HG03558 (cell line): ENCODE results near the gene KCNC4.

Experiments used
- ATAC-seq: cut with Tn5 transposase; IDR thresholded peaks from one replicate; pipeline ENCODE4 v1.9.1; 2021; ENCODE audit warnings: moderate number of reproducible peaks; ENCODE audit not compliant: unreplicated experiment; ENCODE audit errors: extremely low read depth

The KCNC4 gene

DNA sequence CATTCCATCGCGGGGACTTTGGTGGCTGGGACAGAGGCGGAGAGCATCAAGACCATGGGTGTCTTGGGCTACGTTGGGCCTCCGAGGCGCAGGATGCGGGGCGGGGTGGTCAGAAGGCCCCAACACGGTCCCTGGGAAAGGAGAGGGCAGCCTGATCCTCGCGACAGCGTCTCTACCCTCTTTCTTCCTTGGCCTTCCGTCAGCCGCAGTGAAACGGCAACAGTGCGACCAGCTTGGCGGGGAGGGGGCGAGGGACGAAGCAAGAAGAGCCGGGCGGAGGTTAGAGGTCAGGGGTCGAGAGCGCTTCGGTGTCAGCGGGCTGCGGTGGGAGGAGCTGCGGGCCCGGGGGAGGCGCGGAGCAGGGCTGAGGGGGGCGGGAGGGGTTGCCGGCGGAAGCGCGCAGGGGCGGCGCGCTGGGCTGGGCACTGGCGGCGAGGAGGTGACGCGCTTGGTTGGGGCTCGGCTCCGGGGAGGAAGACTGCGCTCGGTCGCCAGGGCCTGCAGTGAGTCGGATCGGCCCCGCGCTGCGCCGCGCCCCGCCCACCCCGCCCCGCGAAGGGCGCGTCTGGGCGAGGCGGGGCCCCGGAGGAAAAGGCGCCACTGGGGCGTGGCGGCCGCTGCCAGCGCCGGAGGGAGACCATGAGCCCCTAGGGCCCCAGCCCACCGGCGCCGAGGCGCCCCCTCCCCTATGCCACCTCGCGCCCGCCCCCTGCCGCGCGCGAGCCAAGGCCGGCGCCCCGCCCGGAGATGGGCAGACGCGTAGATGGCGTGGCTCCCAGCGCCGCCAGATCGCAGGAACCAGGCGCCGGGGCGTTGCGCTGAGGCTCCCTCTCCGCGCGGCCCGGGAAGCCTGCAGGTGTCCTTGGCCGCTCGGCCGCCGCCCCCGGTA is at the start of gene KCNC4:
Gene KCNC4 (plus strand): TSS at position 600 of the 889 bp plus-strand sequence. CDS start 1,186 bp downstream, outside the sequence.
- ATAC-seq = peak; percentile 43

DNA sequence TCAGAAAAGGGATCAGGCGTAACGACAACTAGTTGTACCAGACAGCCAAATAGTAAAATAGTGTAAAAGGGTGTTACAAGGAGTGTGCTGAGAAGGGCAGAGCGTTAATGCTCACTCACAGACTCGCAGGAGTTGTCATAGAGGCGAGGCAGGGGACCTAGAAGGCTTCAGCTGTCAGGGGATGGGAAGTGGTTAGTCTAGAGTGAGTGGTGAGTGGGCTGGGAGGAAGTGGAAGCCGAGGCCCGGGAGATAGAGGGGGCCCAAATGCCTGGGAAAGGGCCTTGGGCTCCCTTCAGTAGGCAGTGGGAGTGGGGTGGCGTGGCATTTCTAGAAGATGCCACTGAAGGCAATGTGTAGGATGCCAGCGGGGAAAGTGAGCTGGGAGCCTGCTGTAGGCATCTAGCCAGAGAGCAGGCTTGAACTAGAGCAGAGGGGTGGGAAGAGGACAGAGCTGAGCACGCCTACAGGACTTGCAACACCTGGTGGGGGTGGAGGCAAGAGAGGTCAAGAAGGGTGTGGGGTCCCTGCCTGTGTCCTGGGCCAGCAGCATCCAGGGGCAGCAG is 49.5 kb upstream of the KCNC4 start:
- no peak for ATAC-seq

DNA sequence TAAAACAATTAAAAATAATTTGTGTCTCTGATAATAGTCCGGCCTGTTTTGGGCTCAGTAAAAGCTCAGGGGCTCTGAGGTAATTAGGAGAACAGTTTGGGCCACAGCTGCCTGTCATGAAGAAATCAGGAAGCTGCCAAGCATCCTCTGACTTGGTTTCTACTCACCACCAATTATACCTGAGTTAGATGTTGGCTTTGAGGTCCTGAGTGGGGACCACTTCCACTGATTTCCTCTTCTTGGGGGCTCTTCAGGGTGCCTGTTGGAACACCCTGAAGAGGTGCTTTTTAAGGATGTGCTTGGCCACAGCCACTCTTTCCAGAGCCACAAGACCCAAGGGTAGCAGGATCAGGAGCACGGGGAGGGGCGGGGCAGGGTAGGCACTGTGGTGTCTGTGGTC is 48.9 kb upstream of the KCNC4 start:
- no peak for ATAC-seq

DNA sequence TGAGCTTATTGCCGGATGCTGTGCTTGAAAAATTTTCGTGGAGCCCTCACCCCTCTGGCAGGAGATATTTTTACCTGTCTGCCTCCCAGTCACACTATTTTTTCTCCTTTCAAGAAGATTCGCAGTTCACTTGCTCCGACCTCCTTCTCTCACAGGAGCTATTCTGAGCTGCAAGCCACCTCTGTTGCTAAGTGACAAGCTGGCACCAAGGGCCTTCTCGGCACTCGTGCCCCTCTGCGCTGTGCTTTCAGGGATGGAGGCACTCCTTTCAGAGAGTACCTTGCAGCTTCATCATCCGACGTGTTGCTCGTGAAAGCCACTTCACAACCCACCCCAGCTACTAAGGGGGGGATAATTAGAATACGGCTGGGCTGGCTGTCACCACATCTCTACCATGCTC is 48.3 kb upstream of the KCNC4 start:
- ATAC-seq = no peak

DNA sequence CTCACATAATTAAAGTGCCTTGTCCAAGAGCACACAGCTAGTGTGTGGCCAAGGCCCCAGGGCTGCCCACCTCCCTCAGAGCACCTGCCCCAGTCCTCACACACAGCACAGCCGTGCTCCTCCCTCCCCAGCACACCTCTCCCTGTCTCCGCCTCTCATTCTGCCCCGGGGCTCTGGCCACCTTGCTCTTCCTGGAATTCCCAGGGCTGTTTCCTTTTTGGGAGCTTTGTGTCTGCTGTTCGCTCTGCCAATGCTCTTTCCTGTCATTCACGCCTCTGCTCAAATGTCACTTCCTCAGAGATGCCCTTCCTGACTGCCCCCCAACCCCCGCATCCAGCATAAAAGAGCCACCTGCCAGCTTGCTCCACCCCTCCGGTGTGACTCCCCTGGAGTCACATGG is 46.5 kb upstream of the KCNC4 start:
- ATAC-seq = no peak

DNA sequence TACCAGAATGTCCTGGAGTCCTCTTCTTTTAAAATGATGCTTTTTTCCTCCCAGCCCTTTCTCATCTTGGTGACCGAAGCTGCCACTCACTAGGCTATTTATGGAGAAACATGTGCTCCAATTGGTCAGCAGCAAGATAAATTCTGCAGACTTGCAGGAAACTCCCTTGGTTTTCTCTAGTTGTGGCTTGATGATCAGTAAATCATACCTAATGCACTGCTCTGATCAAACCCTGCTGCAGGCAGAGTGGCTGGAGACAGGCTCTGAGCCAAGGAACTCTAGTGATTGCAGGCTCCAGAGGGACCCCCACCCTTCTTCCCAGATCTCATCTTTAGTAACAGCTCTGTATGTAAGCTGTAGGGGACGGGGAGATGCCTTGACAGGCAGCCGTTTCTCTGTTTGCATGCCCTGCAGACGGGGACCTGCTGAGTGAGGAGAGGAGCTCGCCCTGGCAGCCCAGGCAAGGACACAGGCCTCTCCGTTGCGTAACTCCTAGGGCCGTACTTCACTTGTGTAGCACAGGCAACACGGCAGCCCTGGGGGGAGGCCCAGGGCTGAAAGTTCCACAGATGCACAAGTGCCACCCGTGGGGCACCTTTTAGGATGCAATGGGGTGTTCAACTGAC is 45.3 kb upstream of the KCNC4 start:
- ATAC-seq = no peak

DNA sequence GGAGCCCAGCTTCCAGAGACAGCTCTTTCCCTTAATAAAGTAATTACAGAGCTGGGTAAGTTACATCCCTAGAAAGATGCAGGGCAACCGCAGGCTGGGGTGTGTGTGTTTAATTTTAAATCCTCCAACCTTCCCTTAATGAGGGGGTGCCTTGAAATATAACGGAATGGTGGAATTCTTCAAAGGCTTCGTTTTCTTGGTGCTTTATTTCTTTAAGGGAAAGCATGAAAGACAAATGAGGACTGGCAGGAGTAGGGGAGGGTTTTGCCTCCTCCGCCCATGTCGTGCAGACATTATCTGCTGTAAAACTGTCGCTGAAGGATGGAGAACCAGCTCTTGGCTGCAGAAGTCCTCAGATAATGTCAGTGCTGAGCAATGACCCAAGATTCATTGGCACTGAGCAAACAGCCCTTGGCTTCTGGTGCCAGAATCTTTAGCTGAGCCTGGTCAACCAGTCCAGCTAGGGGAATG is 44.3 kb upstream of the KCNC4 start:
- ATAC-seq = no peak

DNA sequence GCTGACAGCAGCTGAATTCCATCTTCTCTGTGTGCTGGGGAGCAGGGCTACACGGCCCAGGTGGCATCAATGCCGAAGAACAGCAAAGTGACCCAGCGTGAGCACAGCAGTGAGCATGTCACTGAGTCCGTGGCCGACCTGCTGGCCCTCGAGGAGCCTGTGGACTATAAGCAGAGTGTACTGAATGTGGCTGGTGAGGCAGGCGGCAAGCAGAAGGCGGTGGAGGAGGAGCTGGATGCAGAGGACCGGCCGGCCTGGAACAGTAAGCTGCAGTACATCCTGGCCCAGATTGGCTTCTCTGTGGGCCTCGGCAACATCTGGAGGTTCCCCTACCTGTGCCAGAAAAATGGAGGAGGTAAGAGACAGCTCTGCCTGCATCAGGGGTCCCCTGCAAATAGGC is 43.3 kb upstream of the KCNC4 start:
- no peak for ATAC-seq

DNA sequence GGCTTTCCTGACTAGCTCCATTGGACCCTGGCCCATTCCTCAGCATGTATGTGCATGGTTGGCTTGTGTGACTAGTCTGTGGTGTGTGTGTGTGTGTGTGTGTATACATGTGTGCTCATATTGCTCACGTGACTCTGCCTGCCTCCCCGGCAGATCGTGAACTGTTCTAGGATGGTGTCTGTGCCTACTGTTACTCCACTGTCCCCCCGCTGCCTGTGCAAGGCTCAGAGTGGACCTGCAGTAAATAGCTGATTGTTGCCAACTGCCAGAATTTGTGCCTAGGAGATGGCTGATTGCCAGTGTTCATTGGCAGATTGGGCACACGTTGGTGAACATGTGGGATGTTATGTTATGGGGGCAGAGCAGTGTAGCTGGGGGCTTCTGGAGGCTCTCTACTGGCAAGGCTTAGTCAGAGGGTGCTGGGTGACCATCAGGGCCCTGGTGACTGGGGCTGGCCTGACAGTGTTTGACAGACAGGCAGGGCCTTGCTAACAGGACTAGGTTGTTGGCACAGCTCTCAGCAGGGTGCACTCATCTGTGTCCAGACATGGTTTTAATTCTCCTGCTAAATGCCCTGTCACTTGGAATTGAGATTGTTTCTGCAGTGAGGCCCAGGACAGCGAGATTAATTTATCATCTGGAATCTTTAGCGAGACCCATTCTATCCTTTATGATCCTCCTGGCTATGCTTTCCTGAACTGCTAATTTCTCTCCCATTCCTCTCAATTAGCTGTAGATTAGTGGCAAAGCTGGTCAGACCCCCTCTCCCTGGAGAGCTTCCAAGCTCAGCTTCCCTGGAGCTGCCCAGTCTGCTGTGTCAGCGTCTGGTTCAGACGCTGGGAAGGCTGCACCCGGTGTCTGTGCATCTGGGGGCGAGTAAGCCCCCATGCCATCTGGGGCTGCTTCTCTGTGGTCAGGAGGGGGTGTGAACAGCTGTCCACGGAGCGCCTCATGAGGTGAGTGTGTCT is 39.1 kb upstream of the KCNC4 start:
- no peak for ATAC-seq

DNA sequence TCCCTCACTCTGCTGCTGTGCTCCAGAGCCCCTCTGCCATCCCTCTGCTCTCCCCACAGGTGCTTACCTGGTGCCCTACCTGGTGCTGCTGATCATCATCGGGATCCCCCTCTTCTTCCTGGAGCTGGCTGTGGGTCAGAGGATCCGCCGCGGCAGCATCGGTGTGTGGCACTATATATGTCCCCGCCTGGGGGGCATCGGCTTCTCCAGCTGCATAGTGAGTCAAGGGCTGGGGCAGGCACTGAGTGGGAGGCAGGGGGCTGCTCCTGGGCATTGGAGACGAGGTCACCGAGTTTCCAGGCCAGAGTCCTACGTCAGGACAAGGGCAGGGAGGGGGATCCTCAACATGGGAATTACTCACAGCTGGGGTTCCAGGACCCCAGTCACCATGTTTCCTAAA is 38.1 kb upstream of the KCNC4 start:
- no peak for ATAC-seq

DNA sequence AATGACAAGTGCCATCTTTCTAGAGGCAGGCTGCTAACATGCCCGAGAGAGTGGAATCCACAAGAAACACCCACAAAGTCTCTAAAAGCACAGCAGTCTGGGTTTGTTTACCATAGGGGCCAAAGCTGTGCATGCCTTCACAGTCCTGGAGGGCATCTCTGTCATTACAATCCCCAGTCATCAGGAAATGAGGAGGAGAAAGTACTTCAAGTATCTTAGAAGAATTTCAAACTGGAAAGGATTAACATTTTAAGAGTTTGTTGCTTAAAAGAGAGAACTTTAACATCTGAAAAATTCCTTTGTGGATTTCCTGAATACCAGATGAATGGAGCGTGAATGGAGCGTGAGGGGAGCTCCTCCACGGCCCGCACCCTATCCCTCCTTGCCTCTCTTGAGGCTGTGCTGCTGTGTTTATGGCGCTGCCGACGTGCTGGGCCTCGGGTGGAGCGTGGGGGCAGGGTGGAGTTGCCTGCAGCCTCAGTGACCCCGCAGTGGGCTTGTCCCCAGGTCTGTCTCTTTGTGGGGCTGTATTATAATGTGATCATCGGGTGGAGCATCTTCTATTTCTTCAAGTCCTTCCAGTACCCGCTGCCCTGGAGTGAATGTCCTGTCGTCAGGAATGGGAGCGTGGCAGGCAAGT is 36.5 kb upstream of the KCNC4 start:
- no peak for ATAC-seq

DNA sequence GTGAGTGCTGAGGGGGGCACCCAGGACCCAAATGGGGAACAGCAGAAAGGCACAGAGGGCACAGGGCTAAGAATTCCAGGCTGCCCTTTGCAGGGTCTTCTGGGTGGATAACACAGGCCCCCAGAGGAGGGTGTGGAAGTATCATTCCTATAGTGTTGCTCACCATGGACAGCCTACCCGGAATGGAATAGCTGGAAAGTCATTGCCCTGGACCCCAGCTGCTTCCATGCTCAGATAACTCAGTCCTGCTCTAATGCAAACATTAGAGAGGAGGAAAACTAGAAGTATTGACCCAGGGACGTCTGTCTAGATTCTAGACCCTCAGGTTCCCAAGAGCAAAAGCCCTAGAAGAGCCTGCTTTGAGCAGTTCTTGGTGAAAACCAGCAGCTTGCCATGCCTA is 35.2 kb upstream of the KCNC4 start:
- ATAC-seq = no peak

DNA sequence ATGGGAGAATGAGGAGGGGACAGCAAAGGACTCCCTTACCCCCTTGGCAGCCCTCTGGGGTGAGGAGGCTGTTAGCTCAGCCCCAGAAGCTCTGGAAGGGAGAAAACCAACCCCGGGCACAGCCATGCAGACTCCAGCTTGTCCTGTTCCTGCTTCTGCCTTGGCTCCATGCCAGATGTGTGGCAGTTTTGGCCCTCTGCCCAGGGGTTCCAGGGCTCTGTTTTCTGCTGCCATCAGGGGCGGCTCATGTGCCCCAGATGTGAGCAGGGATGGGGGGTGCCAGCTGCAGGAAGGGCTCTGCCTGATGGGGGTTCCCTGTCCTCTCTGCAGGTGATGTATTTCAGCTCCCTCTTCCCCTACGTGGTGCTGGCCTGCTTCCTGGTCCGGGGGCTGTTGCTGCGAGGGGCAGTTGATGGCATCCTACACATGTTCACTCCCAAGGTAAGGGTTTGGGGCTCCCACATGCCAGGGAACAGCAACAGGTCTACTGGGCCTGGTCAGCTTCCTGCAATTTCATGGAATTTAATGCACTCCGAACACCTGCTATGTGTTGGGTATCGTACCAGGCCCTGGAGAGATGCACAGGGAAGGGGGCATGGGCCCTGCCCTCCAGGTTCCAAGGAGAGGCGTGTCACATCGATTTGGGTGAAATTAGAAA is 33.7 kb upstream of the KCNC4 start:
- no peak for ATAC-seq

DNA sequence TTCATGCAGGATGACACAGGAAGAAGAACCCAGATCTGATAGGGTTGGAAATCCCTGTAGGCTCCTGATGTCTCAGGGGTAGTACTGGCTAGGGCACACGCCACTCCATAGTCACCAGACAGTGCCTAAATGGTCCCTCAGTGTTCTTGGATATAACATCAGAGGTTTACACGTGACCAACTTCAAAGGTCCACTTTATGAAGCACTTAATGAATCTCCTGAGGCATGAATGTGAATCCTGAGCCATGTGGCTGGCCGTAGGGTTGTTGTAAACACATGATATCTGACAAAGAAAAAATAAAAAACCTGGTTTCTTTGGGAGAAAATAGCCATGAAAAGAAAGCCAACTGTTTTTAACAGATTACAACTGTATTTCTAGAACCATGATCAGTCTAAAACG is 32.3 kb upstream of the KCNC4 start:
- ATAC-seq = no peak

DNA sequence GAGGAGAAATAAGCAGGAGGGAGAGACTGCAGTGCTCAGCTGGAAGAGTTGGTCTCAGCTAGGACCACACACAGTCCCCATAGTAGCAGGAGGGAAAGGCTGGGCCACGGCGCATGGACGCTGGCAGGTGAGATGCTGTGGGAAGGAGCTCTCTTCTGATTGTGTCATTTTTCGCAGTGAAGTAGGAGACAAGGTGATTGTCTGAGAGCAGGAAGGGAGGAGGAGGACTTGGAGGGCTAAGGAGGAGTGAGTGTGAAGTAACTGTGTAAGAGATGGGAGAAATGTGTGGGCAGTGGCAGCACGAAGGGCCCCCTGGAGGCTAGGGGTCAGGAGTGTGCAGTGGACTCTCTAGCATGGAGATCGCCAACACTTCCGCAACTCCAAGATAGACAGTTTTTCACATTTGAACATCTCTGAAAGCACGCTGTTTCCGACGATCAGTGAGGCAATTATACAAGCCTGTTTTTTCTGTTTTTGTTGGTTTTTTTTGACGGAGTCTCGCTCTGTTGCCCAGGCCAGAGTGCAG is 26.4 kb upstream of the KCNC4 start:
- ATAC-seq = no peak

DNA sequence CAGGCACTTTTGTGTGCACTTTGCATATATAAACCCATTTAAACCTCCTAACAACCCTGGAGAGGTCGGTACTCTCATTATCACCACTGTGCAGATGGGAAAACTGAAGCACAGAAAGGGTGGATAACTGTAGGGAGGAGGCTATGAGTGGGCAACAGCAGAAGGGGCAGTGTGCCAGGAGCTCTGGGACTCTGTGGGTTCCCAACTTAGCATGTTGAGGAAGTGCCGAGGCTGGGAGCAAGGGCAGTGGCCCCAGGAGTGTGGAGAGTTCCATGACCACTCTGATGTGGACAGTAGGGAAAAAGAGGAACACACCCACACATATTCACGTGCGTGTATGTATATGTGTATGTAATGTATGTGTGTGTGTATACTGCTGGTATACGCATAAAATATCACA is 25.7 kb upstream of the KCNC4 start:
- ATAC-seq = no peak

DNA sequence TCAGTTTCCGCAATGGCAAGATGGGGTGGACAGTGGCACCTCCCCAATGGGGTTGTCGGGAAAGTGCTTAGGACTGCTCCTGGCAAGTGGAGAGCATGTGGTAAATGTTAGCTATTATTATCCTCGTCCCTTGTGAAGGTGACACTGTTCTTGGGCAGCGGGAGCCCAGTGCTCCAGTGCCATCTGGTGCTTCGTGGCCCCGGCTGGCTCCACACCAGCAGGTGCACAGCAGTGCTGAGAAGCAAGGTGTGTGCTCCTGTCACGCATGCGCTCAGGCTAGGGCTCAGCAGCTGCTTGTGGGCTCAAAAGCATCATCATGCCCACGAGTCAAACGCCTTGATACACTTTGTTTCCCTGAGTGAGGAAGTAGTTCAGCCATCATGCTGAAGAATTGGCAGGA is 24.9 kb upstream of the KCNC4 start:
- no peak for ATAC-seq

DNA sequence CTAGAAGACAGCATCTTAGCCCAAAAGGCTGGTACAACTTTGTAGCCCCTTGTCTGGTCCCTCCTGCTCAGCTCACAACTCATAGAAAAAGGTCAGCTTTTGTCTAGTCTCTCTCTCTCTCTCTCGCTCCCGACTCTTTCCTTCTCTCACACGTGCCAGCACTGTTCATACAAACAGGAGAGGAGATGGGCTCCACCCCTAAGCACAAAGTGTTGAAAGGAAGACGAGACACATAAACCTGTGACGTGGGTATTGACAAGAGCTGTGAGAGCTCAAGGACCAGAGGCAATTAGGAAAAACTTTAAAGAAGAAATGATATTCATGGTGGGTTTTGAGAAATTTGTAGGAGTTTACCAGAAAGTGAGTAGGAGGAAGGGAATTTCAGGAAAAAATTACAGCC is 23.6 kb upstream of the KCNC4 start:
- no peak for ATAC-seq
